NCI-H187 treated with DMSO at 0.1 percent for 48 hours (cell line): ENCODE data around the gene PDE9A.
"Not testable (repeated sequence)": the region's sequence is repeated elsewhere in the genome, so short reads cannot be mapped to it uniquely, and the experiment has no call there.

Source experiments
- DNase-seq: peaks from one replicate; lab custom pipeline; 2025; lab: John Stamatoyannopoulos, UW

The PDE9A gene

DNA sequence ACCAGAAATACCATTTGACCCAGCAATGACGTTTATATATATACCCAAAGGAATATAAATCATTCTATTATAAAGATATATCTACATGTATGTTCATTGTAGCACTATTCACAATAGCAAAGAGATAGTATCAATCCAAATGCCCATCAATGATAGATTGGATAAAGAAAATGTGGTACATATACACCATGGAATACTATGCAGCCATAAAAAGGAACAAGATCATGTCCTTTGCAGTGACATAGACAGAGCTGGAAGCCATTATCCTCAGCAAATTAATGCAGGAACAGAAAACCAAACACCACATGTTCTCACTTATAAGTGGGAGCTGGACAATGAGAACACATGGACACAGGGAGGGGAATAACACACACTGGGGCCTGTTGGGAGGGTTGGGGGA lies 55.5 kb downstream of the PDE9A start:
- not testable (repeated sequence) for DNase-seq

DNA sequence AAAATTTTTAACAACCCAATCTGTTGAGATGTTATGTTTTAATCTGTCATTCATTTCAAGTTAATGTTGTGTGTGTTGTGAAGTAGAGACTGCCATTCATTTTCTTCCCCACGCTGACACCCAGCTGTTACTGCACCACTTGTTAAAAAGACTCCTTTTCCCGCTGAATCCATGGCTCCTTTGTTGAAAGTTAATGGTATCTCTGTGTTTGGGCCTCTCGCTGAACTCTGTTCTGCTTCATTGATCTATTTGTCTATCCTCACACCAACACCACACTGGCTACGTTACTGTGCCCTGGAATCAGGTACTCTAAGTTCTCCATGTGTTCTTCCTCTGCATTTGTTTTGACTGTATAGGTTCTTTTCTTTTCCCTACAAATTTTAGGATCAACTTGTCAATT lies 58.2 kb downstream of the PDE9A start:
- DNase-seq: no peak

DNA sequence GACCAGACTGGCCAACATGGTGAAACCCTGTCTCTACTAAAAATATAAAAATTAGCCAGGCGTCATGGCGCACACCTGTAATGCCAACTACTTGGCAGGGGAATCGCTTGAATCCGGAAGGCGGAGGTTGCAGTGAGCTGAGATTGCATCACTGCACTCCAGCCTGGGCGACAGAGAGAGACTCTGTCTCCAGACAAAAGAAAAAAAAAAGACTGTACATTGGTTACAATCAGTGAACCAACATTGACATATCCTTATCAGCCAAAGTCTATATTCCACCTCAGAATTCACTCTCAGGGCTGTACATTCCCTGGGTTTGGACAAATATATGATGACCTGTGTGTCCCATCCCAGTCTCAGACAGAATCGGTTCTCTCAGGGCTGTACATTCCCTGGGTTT lies 62.0 kb downstream of the PDE9A start:
- DNase-seq: not testable (repeated sequence)

DNA sequence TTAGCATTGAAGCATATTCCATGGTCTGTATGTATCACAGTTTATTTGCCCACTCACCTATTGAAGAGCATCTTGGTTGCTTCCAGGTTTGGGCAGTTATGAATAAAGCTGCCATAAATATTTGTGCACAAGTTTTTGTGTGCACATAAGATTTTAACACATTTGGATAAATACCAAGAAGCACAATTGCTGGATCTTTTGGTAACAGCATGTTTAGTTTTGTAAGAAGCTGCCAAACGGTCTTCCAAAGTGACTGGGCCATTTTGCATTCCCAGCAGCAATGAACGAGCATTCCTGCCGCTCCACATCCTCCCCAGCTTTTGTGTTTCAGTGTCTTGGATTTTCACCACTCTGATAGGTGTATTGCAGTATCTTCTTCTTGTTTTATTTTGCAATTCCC lies 62.7 kb downstream of the PDE9A start:
- no peak for DNase-seq

DNA sequence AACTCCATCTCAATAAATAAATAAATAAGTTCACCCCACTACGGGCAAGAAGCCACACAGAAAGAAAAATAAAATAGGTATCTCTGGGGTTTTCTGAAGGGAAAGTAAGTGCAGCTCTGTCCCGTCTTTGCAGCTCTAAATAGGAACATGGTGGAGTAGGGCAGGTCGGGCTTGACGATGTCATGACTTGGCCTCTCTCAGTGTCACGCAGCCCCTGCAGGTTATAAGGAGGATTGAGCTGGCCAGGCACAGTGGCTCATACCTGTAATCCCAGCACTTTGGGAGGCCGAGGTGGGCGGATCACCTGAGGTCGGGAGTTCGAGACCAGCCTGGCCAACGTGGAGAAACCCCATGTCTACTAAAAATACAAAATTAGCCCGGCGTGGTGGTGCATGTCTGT lies 67.1 kb downstream of the PDE9A start:
- DNase-seq: not testable (repeated sequence)

DNA sequence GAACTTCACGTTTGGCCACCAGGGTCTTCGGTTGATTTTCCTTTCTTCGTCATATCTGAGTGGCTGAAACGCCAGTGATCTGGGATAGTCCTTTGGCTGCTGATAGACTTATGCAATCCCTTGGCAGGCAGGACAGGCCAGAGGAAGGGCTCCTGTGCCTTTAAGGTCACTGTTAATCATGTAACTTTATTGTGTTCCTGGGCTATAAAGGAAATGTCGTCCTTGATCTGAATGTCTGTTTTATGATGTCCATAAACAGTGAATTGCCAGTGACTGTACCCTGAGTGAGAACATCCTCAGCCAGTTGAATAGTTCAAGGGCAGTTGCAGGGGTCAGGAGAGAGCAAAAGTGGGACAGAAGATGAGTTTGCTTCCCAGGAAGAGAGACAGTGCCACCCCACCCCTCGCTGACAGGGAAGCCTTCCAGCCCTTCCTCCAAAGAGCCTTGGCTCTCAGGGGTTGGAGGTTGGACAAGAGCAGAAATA lies 68.0 kb downstream of the PDE9A start:
- DNase-seq: no peak

DNA sequence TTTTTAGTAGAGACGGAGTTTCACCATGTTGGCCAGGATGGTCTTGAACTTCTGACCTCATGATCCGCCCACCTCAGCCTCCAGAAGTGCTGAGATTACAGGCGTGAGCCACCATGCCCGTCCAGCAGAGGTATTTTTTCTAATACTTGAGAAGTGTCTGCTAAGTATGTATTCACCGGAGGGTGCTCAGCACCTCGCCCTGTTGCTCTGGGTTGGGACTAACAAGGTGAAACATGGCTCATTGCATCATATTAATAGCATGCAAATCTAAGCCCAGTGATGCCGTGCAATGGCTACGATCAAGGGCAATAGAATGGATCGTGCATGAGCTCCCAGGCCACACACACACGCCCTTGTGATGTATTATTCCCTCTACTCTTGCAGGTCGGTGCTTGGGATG lies 68.7 kb downstream of the PDE9A start:
- no peak for DNase-seq

DNA sequence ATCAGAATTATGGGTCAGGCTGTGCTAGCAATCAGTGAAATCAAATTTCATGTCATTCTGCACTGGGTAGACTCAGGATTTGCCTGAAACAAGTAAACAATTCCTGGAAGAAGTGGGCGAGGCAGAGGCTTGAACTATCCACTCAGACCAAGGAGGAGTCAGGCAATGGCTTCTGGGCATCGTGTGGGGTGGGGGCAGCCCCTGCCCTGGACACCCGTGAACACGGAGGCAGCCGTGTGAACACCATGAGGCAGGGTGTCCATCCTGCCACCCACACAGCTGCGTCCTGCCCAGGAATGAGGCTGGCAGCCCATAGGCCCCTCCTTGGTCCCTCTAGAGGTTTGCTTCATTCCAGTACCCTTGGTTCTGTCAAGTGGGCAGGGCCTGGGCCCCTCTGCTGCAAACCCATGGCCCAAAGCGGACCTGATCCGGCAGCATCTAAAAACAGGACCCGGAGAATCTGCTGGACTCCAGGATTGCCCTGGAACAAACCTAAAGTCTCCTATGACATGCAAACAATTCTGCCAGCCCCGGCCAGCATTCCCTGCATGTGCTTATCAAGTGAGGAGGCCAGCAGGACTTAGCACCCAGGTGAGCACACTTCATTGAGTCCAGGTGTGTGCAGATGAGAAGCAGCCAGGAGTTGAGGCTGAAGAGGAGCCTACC lies 69.5 kb downstream of the PDE9A start:
- no peak for DNase-seq

DNA sequence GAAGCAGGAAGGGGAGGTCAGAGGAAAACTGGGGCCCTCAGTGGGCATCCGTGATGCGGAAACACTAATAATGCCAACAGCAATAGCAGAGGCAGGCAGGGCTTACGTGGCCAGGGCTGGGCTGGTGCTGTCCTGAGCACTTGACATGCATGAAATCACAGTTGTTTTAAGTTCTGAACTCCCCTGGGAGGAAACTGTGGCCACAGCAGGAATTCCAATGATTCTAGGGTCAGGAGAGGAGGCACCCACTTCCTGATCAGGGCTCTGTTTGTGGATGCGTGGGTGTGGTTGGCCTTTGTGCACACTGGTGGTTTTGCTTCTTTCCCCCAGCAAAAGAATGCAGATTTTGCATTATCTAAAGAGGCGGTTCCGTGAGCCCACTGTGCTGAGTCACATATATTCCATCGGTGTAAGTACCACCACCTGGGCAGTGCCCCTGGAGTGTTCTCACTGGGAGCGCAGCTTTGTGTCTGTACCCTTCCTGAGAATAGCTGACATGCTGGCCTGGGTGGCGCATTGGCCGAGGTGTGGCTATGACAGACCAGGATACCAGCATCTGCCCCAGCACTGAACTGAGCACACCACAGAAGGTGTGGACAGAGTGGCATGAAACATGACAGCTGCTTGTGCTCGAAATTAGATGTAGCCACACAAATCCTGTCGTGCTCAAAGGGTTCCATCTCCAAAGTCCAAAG lies 71.0 kb downstream of the PDE9A start:
- DNase-seq: no peak

DNA sequence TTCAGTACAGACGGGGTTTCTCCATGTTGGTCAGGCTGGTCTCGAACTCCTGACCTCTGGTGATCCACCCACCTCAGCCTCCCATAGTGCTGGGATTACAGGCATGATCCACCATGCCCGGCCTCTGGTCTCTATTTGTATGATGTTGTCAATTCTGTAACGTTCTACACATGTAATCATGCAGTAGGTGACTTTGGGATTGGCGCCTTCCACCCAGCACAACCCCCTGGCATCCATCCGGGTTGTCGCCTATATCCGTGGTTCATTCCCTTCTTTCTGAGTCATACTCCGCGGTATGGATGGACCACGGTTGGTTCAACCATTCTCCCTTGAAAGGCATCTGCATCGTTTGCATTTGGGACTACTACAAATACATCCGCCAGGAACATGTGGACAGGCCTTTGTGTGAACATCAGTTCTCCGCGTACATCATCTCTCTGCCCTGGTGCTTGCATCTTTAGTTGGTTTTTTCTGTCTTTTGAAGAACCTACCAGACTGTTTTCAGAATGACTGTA lies 72.1 kb downstream of the PDE9A start:
- no peak for DNase-seq

DNA sequence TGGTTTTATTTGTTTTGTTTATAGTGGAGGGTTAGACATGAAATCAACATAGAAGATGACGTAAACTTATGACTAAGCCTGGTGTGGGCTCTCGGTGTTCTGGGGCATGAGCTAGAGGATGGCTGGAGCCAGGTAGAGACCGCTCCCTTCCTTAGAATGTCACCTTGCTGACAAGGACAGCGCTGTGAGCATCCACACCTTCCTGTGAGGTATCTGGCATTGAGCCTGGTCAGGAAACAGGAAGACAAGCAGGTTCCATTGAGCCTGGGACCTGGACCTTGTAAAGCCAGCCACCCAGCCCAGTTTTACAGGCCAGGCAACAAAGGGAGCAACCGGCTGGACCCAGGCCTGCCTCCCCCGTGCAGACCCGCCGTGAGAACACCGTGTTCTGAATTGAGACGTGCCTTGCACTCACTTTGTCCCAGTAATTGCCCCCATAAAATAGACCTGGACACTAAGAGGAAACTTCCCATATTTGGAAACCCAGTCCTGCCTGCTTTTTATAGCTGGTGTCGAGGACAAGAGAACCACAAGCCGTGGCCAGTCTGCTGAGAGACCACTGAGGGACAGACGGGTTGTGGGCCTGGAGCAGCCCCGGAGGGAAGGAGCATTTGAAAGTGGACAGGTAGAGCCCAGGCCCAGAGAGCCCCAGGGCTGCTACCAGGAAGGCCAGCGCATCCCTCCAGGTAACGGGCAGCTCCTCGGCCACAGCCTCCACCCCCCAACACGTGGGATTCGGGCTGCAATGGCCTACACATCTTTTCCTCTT lies 78.0 kb downstream of the PDE9A start:
- no peak for DNase-seq

DNA sequence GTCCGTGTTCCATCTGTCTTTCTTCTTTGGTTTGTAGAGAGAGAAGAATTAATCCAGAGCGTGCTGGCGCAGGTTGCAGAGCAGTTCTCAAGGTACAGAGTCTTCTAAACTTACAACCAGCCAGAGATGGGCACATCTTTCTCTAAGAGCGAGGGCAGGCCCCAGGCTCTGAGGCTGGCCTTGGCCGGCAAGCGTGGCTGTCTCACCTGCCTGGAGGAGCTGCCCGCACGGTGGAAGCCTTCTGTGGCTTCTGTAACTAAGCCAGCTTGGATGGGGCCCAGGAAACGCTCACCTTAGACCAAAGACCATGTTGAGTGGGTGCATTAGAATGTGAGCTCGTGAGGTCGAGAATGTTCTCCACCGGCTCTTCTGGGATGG lies 78.6 kb downstream of the PDE9A start:
- DNase-seq: no peak

DNA sequence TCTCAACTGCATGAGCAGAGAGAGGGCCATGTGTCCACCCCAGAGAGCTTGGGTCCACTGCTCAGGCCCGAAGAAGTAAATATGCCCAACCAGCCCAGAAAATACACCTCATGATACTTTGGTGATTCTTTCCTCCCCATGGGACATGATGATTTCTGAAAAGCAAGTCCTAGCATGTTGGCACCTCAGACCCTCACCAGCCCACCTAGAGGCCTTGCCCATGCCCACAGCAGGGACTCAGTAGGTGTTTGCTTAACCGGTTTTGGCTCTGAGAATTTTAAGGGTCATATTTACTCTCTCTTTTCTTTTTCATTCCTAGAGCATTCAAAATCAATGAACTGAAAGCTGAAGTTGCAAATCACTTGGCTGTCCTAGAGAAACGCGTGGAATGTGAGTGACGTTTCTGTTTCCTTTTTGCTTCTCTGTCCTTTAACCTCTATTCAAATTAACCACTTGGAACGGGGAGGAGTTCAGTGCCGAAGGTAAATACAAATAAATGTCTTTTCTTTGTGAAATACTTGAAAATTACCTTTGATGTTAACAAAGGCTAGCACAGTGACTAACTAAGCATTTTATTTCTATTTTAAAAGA lies 79.7 kb downstream of the PDE9A start:
- DNase-seq: no peak

DNA sequence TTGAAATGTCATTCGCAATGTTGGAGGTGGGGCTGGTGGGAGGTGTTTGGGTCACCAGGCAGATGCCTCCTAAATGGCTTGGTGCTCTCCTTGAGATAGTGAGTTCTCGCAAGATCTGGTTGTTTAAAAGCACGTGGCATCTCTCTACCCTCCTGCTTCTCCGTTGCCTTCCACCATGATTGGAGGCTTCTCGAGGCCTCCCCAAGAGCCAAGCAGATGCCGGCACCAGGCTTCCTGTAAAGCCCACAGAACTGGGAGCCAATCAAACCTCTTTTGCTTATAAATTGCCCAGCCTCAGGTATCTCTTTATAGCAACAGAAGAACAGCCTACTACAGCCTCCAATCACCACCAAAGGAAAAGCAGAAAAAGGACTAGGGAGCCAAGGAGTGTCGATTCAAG lies 80.5 kb downstream of the PDE9A start:
- DNase-seq: no peak

DNA sequence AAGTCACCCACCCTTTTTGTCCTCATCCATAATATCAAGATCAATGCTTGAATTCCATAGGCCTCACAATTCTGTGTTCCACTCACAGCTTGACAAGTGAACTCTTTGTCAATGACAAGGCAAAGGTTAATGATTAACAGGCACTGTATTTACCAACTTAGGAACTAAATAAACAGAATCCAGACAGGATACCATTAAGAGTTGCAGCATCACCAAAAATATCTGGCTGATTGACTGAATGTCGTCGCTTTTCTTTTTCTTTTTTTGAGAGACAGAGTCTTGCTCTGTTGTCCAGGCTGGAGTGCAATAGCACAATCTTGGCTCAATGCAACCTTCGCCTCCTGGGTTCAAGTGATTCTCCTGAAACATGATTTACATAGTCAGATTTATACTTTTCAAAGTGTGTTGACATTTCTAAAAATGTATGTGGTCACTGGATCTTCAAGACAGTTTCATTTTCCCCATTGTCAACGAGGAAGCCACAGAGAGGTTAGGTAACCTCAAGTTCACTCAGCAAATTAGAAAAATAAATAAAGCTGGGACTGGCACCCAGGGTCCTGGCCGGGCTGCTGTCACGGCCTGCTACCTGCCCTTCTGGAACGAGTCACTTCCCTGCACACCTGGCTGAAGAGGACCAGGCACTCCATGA lies 81.0 kb downstream of the PDE9A start:
- DNase-seq: no peak

DNA sequence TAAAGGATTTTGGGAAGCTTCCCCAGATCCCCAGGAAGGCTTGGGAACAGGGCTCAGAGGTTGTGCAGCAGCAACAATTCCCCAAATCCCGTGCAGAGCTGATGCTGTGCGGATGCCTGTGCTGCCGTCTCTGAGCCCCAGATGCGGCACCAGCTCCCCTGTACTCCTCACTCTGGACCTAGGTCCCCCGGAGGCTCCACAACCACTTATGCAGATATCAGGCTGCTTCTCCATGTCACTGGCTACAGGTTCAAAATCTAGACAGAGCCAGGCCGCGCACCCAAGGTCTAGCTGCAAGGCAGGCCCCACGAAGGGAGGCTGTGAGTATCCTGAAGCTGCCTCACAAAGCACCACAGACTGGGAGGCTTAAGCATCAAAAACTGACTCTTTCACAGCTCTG lies 81.6 kb downstream of the PDE9A start:
- no peak for DNase-seq

DNA sequence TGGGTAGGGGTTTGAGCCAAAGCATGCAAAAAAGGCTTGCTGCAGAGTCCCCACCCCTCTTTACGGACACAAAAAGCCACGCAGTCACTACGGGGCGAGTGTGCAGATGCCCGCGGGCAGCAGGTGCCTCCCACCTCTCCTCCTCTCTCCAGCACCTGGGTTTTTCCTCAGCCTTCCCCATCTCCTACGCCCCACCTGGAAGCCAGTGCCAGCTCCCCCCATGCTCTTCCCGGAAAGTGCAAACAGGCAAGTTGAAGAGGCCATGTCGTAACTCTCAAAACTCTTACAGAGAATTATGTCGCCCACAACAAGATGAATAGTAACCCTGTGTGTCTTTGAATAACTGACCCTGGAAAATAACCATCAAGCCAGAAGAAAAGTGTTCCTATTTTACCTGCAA lies 82.5 kb downstream of the PDE9A start:
- no peak for DNase-seq

DNA sequence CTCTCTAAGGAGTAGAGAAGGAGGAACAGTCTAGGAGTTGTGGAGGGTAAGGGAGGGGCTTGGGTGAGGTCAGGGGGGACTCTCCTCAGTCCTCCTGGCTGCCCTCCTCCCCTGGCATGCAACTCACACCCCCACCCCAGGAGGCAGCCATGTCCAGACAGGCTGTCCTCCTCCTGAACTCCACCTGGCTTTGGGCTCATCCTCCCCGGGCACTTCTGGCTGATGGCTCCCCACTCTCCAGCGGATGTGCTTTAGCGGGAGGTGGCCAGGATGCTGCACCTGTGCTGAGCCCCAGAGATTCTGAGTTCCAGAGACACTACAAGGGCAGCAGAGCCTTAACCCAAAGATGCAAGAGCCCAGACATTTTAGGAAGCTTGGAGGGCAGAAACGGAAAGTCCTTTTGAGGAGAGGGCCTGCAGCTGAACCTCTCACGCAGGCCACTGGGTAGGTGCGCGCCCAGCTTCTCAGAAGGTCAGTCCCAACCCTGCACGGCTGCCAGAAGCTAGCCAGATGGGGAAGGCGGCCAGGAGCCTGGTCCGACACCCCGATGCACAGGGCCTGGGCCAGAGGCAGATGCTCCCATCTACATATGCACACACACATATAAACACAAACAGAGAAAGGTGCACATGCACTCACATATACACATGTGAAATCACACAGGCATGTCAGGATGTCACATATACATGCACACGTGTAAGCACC lies 83.4 kb downstream of the PDE9A start:
- no peak for DNase-seq

DNA sequence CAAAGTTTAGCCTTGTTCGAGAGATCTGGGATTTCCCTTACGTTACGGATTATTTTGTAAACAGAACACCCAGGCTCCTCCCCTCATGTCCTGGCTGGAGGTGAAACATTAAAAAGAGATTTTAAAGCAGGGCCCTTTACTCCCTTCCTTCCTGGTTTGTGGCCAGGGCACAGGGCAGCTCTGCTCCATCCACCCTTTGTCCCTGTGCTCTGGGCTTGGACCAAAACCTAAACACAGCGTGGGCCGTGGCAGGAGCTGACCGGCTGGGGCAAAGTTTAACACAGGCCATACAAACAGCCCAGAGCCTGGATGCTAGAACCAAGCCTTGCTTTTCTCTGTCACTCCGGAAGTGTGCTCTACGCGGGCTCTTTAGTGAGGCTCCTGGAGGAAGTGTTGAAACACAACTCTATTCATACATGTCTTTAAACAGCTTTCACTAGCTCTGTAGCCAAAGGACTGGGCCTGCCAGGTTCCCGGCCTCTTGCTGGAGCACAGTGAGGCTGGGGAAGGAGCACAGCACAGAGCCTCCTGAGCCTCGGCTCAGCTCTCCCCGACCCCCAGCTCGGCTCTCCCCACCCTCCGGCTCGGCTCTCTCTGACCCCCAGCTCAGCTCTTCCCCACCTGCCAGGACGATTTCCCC lies 84.7 kb downstream of the PDE9A start:
- no peak for DNase-seq

DNA sequence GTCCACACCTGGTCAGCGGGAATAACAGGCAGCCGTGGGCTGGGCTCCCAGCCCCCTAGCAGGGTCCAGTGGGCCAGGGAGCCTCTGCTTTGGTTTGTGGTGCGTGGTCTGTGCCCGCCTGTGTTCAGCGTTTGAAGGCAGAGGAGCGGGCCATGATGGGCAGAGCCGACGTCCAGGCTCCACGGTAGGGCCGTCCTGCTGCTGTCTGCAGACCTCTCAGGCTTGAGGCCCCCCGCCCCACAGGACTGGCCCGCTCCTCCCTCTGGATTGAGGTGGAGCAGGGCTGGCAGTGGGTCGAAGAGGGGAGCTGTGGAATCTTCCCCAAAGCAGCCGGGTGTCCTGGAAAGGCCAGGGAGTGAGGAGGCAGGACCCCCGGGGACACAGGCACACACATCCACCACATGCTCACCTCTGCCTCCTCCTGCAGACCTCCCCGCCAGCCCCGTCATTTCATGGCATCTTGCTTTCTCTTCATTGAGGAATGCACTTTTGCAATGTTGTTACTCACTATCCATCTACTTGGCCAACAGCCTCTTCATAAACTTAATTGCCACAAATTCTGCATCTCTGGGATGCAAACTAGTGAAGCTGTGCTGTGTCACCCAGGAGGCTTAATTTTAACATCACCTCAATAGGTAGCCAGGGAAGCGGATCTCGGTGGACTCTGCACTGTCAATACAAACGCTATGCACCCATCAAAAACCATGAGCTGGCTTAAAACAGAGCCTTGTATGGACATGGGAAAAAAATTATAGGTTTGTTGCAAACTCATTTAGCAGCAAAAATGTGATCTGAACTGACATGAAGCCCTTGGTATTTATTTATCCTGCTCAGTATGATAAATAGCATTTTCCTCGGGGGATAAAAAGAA lies 85.9 kb downstream of the PDE9A start:
- DNase-seq: no peak
